A549 (cell line): ENCODE results near the gene TES. TPM values are rescaled to one million over a fixed set of nuclear protein-coding genes. Genes with fewer than 3 reads are reported as not detected.

ENCODE experiments used
- ATAC-seq, 2 experiments: fragments of 200-7000 bp in 1 of 2; fragments of >200 bp in 1 of 2; cut with Nextera tagmentation in 1 of 2; cut with Tn5 transposase in 1 of 2; 3 replicates each; pipeline versions ENCODE4 v1.8.0 to v1.9.1; 2018 to 2020; ENCODE audit warnings: mild to moderate bottlenecking in 1 of 2, moderate library complexity in 1 of 2
- CTCF ChIA-PET: fragments of 300-600 bp; sonication (Branson Sonifier 250); formaldehyde crosslinking; extraction: SDS; loops from one replicate; lab custom pipeline; 2021; ENCODE audit warnings: antibody characterized with exemption, inconsistent platforms; lab: Yijun Ruan, JAX
- POLR2A ChIA-PET: fragments of 350-600 bp; formaldehyde crosslinking; extraction: SDS; loops from one replicate; lab custom pipeline; 2021; ENCODE audit warnings: antibody characterized with exemption, inconsistent platforms; lab: Yijun Ruan, JAX
- DNase-seq, 2 experiments: peaks; one replicate each; pipeline versions ENCODE4 v3.0.0 to v3.0.0-alpha.2; 2011 to 2016; ENCODE audit warnings: low read depth in 1 of 2, low spot score in 1 of 2
- FAIRE-seq: peaks from 2 replicates; lab custom pipeline; 2011; peaks lifted over from hg19 to GRCh38; lab: Jason Lieb, UNC
- H3K27ac ChIP-seq, 2 experiments: fragments of >200 bp; sonication (Bioruptor Twin); formaldehyde crosslinking; 3 replicates each; pipeline ENCODE4 v1.5.1; 2016 to 2017
- H3K4me1 ChIP-seq: fragments of >200 bp; sonication (Bioruptor Twin); formaldehyde crosslinking; 3 replicates; pipeline ENCODE4 v1.6.1; 2016
- H3K4me2 ChIP-seq: fragments of >200 bp; sonication (Bioruptor Twin); formaldehyde crosslinking; 3 replicates; pipeline ENCODE4 v1.6.1; 2016
- H3K4me3 ChIP-seq: fragments of >200 bp; sonication (Bioruptor Twin); formaldehyde crosslinking; 3 replicates; pipeline ENCODE4 v1.5.1; 2016
- H3K9me3 ChIP-seq: fragments of >200 bp; sonication (Bioruptor Twin); formaldehyde crosslinking; 3 replicates; pipeline ENCODE4 v1.6.1; 2016
- BCL3 ChIP-seq: fragments of >200 bp; sonication (Bioruptor Twin); formaldehyde crosslinking; IDR thresholded peaks from 3 replicates; pipeline ENCODE4 v1.6.1; 2016
- CBX2 ChIP-seq: fragments of 200-600 bp; sonication (generic); IDR thresholded peaks from 2 replicates; pipeline ENCODE4 v1.6.1; 2016; ENCODE audit warnings: low read depth, mild to moderate bottlenecking, borderline replicate concordance
- CEBPB ChIP-seq, 2 experiments: fragments of >200 bp in 1 of 2; sonication (Bioruptor Twin) in 1 of 2; formaldehyde crosslinking in 1 of 2; IDR thresholded peaks; 2 replicates each; pipeline ENCODE4 v1.6.1; 2012 to 2016
- CHD2 ChIP-seq: fragments of 150-350 bp; IDR thresholded peaks from 2 replicates; pipeline ENCODE4 v1.6.1; 2014; ENCODE audit warnings: low read length; ENCODE audit not compliant: partially characterized antibody
- EHF ChIP-seq: fragments of 250-450 bp; sonication (Bioruptor Pico); IDR thresholded peaks from 2 replicates; pipeline ENCODE4 v1.5.0; 2020; ENCODE audit warnings: mild to moderate bottlenecking
- EHMT2 ChIP-seq: fragments of 200-600 bp; sonication (generic); IDR thresholded peaks from 2 replicates; pipeline ENCODE4 v1.6.1; 2016; ENCODE audit warnings: antibody characterized with exemption, low read depth, mild to moderate bottlenecking, moderate library complexity
- ESRRA ChIP-seq: fragments of 150-350 bp; IDR thresholded peaks from 2 replicates; pipeline ENCODE4 v1.6.1; 2014; ENCODE audit warnings: mild to moderate bottlenecking, low read length, borderline replicate concordance
- HDAC2 ChIP-seq: fragments of 200-600 bp; sonication (generic); IDR thresholded peaks from 2 replicates; pipeline ENCODE4 v1.6.1; 2016
- HEYL ChIP-seq: fragments of 250-450 bp; sonication (Bioruptor Pico); IDR thresholded peaks from 2 replicates; pipeline ENCODE4 v1.8.0; 2021; ENCODE audit warnings: mild to moderate bottlenecking, moderate library complexity
- HMGXB4 ChIP-seq: fragments of 250-450 bp; sonication (Bioruptor Pico); IDR thresholded peaks from 2 replicates; pipeline ENCODE4 v1.5.0; 2021; ENCODE audit warnings: mild to moderate bottlenecking, moderate library complexity, borderline replicate concordance
- KDM1A ChIP-seq: fragments of 200-600 bp; sonication (generic); IDR thresholded peaks from 2 replicates; pipeline ENCODE4 v1.6.1; 2016; ENCODE audit warnings: low read depth, mild to moderate bottlenecking
- KDM5A ChIP-seq: fragments of 200-600 bp; sonication (generic); IDR thresholded peaks from 2 replicates; pipeline ENCODE4 v1.6.1; 2016; ENCODE audit warnings: antibody characterized with exemption, mild to moderate bottlenecking
- MAZ ChIP-seq: fragments of 150-350 bp; IDR thresholded peaks from 2 replicates; pipeline ENCODE4 v1.6.1; 2014; ENCODE audit warnings: antibody characterized with exemption, low read depth, low read length, borderline replicate concordance
- NR3C1 ChIP-seq: fragments of >200 bp; sonication (Bioruptor Twin); formaldehyde crosslinking; IDR thresholded peaks from 3 replicates; pipeline ENCODE4 v1.6.1; 2017
- POLR2A ChIP-seq: IDR thresholded peaks from 2 replicates; pipeline ENCODE4 v1.6.1; 2012; ENCODE audit warnings: mild to moderate bottlenecking, low read length
- RAD21 ChIP-seq, 2 experiments: fragments of >200 bp in 1 of 2; sonication (Bioruptor Twin) in 1 of 2; formaldehyde crosslinking in 1 of 2; IDR thresholded peaks in 1 of 2; conservative IDR thresholded peaks in 1 of 2; 2 replicates in 1 of 2; 3 replicates in 1 of 2; pipeline ENCODE4 v1.6.1; 2012 to 2018; ENCODE audit warnings: inconsistent platforms in 1 of 2
- RARB ChIP-seq: fragments of 250-450 bp; sonication (Bioruptor Pico); IDR thresholded peaks from 2 replicates; pipeline ENCODE4 v1.8.0; 2021; ENCODE audit warnings: mild to moderate bottlenecking, moderate library complexity
- SMC3 ChIP-seq: fragments of >200 bp; sonication (Bioruptor Twin); formaldehyde crosslinking; IDR thresholded peaks from 3 replicates; pipeline ENCODE4 v1.6.1; 2018; ENCODE audit warnings: inconsistent platforms
- SREBF2 ChIP-seq: fragments of 450-650 bp; IDR thresholded peaks from 2 replicates; pipeline ENCODE4 v1.6.1; 2014; ENCODE audit warnings: mild to moderate bottlenecking, moderate library complexity
- ZC3H11A ChIP-seq: fragments of 450-650 bp; IDR thresholded peaks from 2 replicates; pipeline ENCODE4 v1.6.1; 2014; ENCODE audit warnings: antibody characterized with exemption, mild to moderate bottlenecking
- WGBS: methylation state at CpG from one replicate; pipeline ENCODE4 v1.1.6; 2017; ENCODE audit errors: missing lambda C conversion rate; 5-methylcytosine and 5-hydroxymethylcytosine counted together
- polyA plus RNA-seq, 4 experiments: library from polyadenylated mRNA; depleted of rRNA in 3 of 4; stranded (reverse); fragments of >200 nt; fragmentation: RNase III in 1 of 4; extraction: RNeasy Plus Mini Kit Qiagen cat#74134 plus additional on column Dnase treatment in 1 of 4; gene quantifications; 2 replicates in 3 of 4; 3 replicates in 1 of 4; pipeline ENCODE4 v1.2.3, GENCODE V29; 2011 to 2017
- TF ChIP-seq, protein P1 (sequence below): fragments of >200 bp; sonication (Bioruptor Twin); formaldehyde crosslinking; IDR thresholded peaks from 3 replicates; pipeline ENCODE4 v1.5.1; 2016

The TES gene
- polyA plus RNA-seq, 2 of the 4 experiments (the other 2 are of a cell fraction): 45.9 to 134 TPM

GRCh38 chr7:116249969-116250553 is 39.7 kb downstream of the TES start:
- CTCF ChIA-PET: interaction anchor here (0.8 to 3.6 kb wide), 19 partner anchors 11 to 560 kb away, joined by 3 to 23 read pairs (median 5); partner anchors contain the start of gene TES

DNA sequence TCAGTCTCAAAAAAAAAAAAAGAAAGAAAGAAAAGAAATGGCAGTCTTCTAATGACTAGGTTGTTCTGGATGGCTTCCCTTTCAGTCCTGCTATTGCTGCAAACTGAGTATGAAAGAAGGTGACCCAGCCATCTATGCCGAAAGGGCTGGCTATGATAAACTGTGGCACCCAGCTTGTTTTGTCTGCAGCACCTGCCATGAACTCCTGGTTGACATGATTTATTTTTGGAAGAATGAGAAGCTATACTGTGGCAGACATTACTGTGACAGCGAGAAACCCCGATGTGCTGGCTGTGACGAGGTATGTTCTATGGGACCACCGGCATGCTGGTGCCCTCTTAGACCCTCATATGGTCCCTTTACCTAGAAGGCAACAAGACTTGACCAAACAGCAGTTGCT is 41.3 kb downstream of the TES start:
- TF ChIP-seq ZC3H11A: no peak
- no peak for TF ChIP-seq CBX2
- WGBS: 94% methylated on average over 5 of the region's 5 CpGs
- no peak for DNase-seq
- H3K27ac ChIP-seq: no peak overlapping the region
- H3K4me1 ChIP-seq: peaks cover 10% of the 10 kb centered on the region; the same call in 1 of the 3 replicates
- H3K4me2 ChIP-seq: no peak overlapping the region
- ChIA-PET POLR2A (no interaction called here), CTCF (interaction anchor here (0.7 to 3.6 kb wide), 8 partner anchors 12 to 340 kb away, joined by 3 to 23 read pairs (median 8); no protein-coding TSS in a partner anchor)
- no peak overlapping the region for H3K4me3 ChIP-seq
- no peaks in the 10 kb centered on the region for H3K9me3 ChIP-seq
- no peak for ATAC-seq
- no peak for FAIRE-seq

More at GRCh38 chr7:116249969-116250553, 39.7 kb downstream of the TES start:
- Histone ChIP-seq H3K9me3 (peaks cover 2% of the 10 kb centered on the region; the same call in 2 of the 3 replicates), H3K27ac (no peak overlapping the region), H3K4me2 (no peak overlapping the region), H3K4me1 (peaks cover 7% of the 10 kb centered on the region; the same call in 1 of the 3 replicates), H3K4me3 (no peak overlapping the region)
- 70% methylated on average over 3 of the region's 3 CpGs for WGBS
- POLR2A ChIA-PET: no interaction called here
- peak; percentile 96 to 97 for ATAC-seq
- peak; percentile 32 for FAIRE-seq
- peak; percentile 45 to 78 for DNase-seq
- TF ChIP-seq SMC3 (peak; percentile 42; the same call in 1 of the 3 replicates), MAZ (no peak), RAD21 (conservative IDR thresholded peaks at IDR 0.05 in 1 of 2, IDR thresholded peaks at IDR 0.05 in 1 of 2) (peak; percentile 36 to 55; a peak in 3 of 5 replicates), HEYL (no peak)
- TF ChIP-seq, protein P1, sequence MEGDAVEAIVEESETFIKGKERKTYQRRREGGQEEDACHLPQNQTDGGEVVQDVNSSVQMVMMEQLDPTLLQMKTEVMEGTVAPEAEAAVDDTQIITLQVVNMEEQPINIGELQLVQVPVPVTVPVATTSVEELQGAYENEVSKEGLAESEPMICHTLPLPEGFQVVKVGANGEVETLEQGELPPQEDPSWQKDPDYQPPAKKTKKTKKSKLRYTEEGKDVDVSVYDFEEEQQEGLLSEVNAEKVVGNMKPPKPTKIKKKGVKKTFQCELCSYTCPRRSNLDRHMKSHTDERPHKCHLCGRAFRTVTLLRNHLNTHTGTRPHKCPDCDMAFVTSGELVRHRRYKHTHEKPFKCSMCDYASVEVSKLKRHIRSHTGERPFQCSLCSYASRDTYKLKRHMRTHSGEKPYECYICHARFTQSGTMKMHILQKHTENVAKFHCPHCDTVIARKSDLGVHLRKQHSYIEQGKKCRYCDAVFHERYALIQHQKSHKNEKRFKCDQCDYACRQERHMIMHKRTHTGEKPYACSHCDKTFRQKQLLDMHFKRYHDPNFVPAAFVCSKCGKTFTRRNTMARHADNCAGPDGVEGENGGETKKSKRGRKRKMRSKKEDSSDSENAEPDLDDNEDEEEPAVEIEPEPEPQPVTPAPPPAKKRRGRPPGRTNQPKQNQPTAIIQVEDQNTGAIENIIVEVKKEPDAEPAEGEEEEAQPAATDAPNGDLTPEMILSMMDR: peak; percentile 33

DNA sequence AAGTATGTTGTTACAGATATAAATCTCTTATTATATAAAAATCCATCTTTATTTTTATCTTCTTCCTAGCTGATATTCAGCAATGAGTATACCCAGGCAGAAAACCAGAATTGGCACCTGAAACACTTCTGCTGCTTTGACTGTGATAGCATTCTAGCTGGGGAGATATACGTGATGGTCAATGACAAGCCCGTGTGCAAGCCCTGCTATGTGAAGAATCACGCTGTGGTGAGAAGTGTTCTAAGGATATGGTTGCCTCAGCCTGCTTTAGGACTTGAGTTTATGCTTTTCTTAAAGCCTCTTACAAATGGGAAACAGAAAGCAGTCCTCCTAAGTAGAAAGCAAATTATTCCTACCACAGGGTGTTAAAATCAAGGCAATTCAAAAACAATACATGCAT is 41.9 kb downstream of the TES start:
- FAIRE-seq (no peak), ATAC-seq (no peak), DNase-seq (no peak)
- Histone ChIP-seq H3K4me3 (no peak overlapping the region), H3K9me3 (no peaks in the 10 kb centered on the region), H3K4me2 (no peak overlapping the region), H3K27ac (no peak overlapping the region), H3K4me1 (peaks cover 10% of the 10 kb centered on the region; the same call in 1 of the 3 replicates)
- TF ChIP-seq NR3C1 (no peak), EHF (CRISPR knock-in tag) (no peak), ESRRA (no peak), CHD2 (no peak), HEYL (no peak), HMGXB4 (CRISPR knock-in tag) (no peak), SREBF2 (no peak), CBX2 (no peak), CEBPB (IDR thresholded peaks at IDR 0.05) (no peak), POLR2A (no peak), KDM5A (no peak), SMC3 (no peak), EHMT2 (no peak), HDAC2 (no peak), BCL3 (no peak), RARB (CRISPR knock-in tag) (no peak), KDM1A (no peak)
- TF ChIP-seq, protein P1: no peak
- WGBS: 94% methylated on average over 3 of the region's 3 CpGs
- ChIA-PET CTCF (interaction anchor here (0.7 to 3.6 kb wide), 5 partner anchors 16 to 339 kb away, joined by 3 to 23 read pairs (median 7); no protein-coding TSS in a partner anchor), POLR2A (no interaction called here)
